Hepatocyte (in vitro differentiated cells): Measurements from ENCODE around the gene TMEM240. TPM values are rescaled to one million over a fixed set of nuclear protein-coding genes. Genes with fewer than 3 reads are reported as not detected.
"Not testable (repeated sequence)": the region's sequence is repeated elsewhere in the genome, so short reads cannot be mapped to it uniquely, and the experiment has no call there.

Experiments
- DNase-seq: peaks from one replicate; pipeline ENCODE4 v3.0.0-alpha.2; 2016; ENCODE audit warnings: low spot score
- H2AFZ ChIP-seq: fragments of 200-600 bp; sonication (generic); 2 replicates; pipeline ENCODE4 v1.6.0; 2016; ENCODE audit warnings: antibody characterized with exemption, mild to moderate bottlenecking
- H3K27ac ChIP-seq: fragments of 200-600 bp; sonication (generic); 2 replicates; pipeline ENCODE4 v1.5.1; 2016; ENCODE audit warnings: mild to moderate bottlenecking
- H3K27me3 ChIP-seq: fragments of 200-600 bp; sonication (generic); 2 replicates; pipeline ENCODE4 v1.6.1; 2016
- H3K36me3 ChIP-seq: fragments of 200-600 bp; sonication (generic); replicated peaks from 2 replicates; pipeline ENCODE4 v1.5.1; 2016; ENCODE audit warnings: low read depth; ENCODE audit not compliant: insufficient read depth
- H3K4me1 ChIP-seq: fragments of 200-600 bp; sonication (generic); 2 replicates; pipeline ENCODE4 v1.5.1; 2016; ENCODE audit warnings: mild to moderate bottlenecking, moderate library complexity; ENCODE audit not compliant: insufficient read depth
- H3K4me2 ChIP-seq: fragments of 200-600 bp; sonication (generic); 2 replicates; pipeline ENCODE4 v1.6.0; 2016
- H3K4me3 ChIP-seq: fragments of 200-600 bp; sonication (generic); 2 replicates; pipeline ENCODE4 v1.5.1; 2016; ENCODE audit warnings: mild to moderate bottlenecking
- H3K79me2 ChIP-seq: fragments of 200-600 bp; sonication (generic); 2 replicates; pipeline ENCODE4 v1.6.0; 2017; ENCODE audit warnings: mild to moderate bottlenecking
- H3K9me2 ChIP-seq: fragments of 200-600 bp; sonication (generic); replicated peaks from 2 replicates; pipeline ENCODE4 v1.6.0; 2017; ENCODE audit warnings: mild to moderate bottlenecking; ENCODE audit not compliant: insufficient read depth
- H3K9me3 ChIP-seq: fragments of 200-600 bp; sonication (generic); 2 replicates; pipeline ENCODE4 v1.5.1; 2016; ENCODE audit warnings: low read depth, mild to moderate bottlenecking
- H4K20me1 ChIP-seq: fragments of 200-600 bp; sonication (generic); 2 replicates; pipeline ENCODE4 v1.6.0; 2016; ENCODE audit warnings: mild to moderate bottlenecking; ENCODE audit not compliant: insufficient read depth, poor library complexity, severe bottlenecking
- CTCF ChIP-seq: fragments of 200-600 bp; sonication (generic); IDR thresholded peaks from 2 replicates; pipeline ENCODE4 v1.5.1; 2016; ENCODE audit warnings: antibody characterized with exemption, mild to moderate bottlenecking; ENCODE audit not compliant: poor library complexity
- EZH2 ChIP-seq: fragments of 200-600 bp; sonication (generic); IDR thresholded peaks from 2 replicates; pipeline ENCODE4 v1.6.1; 2016; ENCODE audit warnings: antibody characterized with exemption, mild to moderate bottlenecking, borderline replicate concordance
- EZH2phosphoT487 ChIP-seq: fragments of 200-600 bp; sonication (generic); IDR thresholded peaks from one replicate; pipeline ENCODE4 v1.6.1; 2018; ENCODE audit warnings: antibody characterized with exemption, mild to moderate bottlenecking, low read depth, moderate library complexity; ENCODE audit not compliant: unreplicated experiment, severe bottlenecking
- WGBS: methylation state at CpG from one replicate; pipeline ENCODE4 v1.1.6; 2016; ENCODE audit warnings: low lambda C conversion rate; ENCODE audit errors: missing lambda C conversion rate; 5-methylcytosine and 5-hydroxymethylcytosine counted together
- polyA plus RNA-seq: library from polyadenylated mRNA; unstranded; fragments of >200 nt; fragmentation: Nextera tagmentation; extraction: Ambion mirVana; gene quantifications from 2 replicates; pipeline ENCODE4 v1.2.1, GENCODE V29; 2016
- total RNA-seq: library from RNA; depleted of rRNA; stranded (reverse); fragments of >200 nt; gene quantifications from 2 replicates; pipeline ENCODE4 v1.2.3, GENCODE V29; 2014

Gene TMEM240
- total and polyA plus RNA-seq, 2 experiments from 2014 or later, result 2.1 to 4.3 TPM

GRCh38 chr1:1489231-1489630 is 51.2 kb downstream of the TMEM240 start:
- TF ChIP-seq EZH2 (no peak), EZH2phosphoT487 (no peak), CTCF (no peak)
- H3K4me2 ChIP-seq, result no peak overlapping the region
- H3K27ac ChIP-seq, result no peak overlapping the region
- no peaks in the 10 kb centered on the region for H3K4me1 ChIP-seq
- H3K9me3 ChIP-seq, result no peaks in the 10 kb centered on the region
- H3K36me3 ChIP-seq, result no peaks in the 10 kb centered on the region
- DNase-seq, result no peak
- 98% methylated on average over 16 of the region's 16 CpGs for whole genome bisulfite sequencing
- H3K4me3 ChIP-seq, result no peak overlapping the region
- H2AFZ ChIP-seq, result no peak overlapping the region
- no peaks in the 10 kb centered on the region for H3K9me2 ChIP-seq
- H4K20me1 ChIP-seq, result no peaks in the 10 kb centered on the region
- no peaks in the 10 kb centered on the region for H3K27me3 ChIP-seq
- H3K79me2 ChIP-seq, result no peaks in the 10 kb centered on the region

- H3K27ac ChIP-seq, result no peak overlapping the region
- H2AFZ ChIP-seq, result no peak overlapping the region
- no peaks in the 10 kb centered on the region for H3K27me3 ChIP-seq
- H3K79me2 ChIP-seq, result no peaks in the 10 kb centered on the region
- WGBS, result 100% methylated on average over 17 of the region's 18 CpGs
- H3K9me2 ChIP-seq, result no peaks in the 10 kb centered on the region
- H3K36me3 ChIP-seq, result no peaks in the 10 kb centered on the region
- H3K4me1 ChIP-seq, result no peaks in the 10 kb centered on the region
- TF ChIP-seq EZH2phosphoT487 (no peak), EZH2 (no peak), CTCF (no peak)
- H3K4me2 ChIP-seq, result no peak overlapping the region
- no peak for DNase-seq
- no peaks in the 10 kb centered on the region for H4K20me1 ChIP-seq
- H3K4me3 ChIP-seq, result no peak overlapping the region
- H3K9me3 ChIP-seq, result no peaks in the 10 kb centered on the region
Observed at GRCh38 chr1:1487701-1488100, 52.7 kb downstream of the TMEM240 start.

- not testable (repeated sequence) for H3K79me2 ChIP-seq, H2AFZ ChIP-seq, H3K36me3 ChIP-seq, H3K27me3 ChIP-seq, H3K4me2 ChIP-seq, H3K9me2 ChIP-seq, H3K27ac ChIP-seq, DNase-seq, H3K4me1 ChIP-seq, H4K20me1 ChIP-seq, H3K4me3 ChIP-seq, H3K9me3 ChIP-seq
- 98% methylated on average over 29 of the region's 31 CpGs for WGBS
Observed at GRCh38 chr1:1485755-1486317, 54.6 kb downstream of the TMEM240 start.

GRCh38 chr1:1484976-1485750 is 55.3 kb downstream of the TMEM240 start:
- not testable (repeated sequence) for H3K9me2 ChIP-seq, H3K27ac ChIP-seq, H3K4me2 ChIP-seq, H3K4me1 ChIP-seq, H3K36me3 ChIP-seq, H4K20me1 ChIP-seq, H3K27me3 ChIP-seq, H3K9me3 ChIP-seq, DNase-seq, H3K4me3 ChIP-seq, H2AFZ ChIP-seq, H3K79me2 ChIP-seq
- 97% methylated on average over 40 of the region's 46 CpGs for WGBS

Other genes starting within 250 kb of the TMEM240 start
- 50.9 and 56.0 TPM in 2 replicates for gene ACAP3, start 232.7 kb downstream of the TMEM240 start, total RNA-seq
- gene ACAP3, start 232.7 kb downstream of the TMEM240 start, polyA plus RNA-seq, result 87.1 and 108 TPM in 2 replicates
- 27.7 and 36.2 TPM in 2 replicates for gene PUSL1, start 232.0 kb downstream of the TMEM240 start, total RNA-seq
- gene PUSL1, start 232.0 kb downstream of the TMEM240 start, polyA plus RNA-seq, result 27.4 and 37.2 TPM in 2 replicates
- gene INTS11, start 216.0 kb downstream of the TMEM240 start, total RNA-seq, result 72.1 and 80.6 TPM in 2 replicates
- 73.7 and 80.4 TPM in 2 replicates for gene INTS11, start 216.0 kb downstream of the TMEM240 start, polyA plus RNA-seq
- gene CPTP, start 215.8 kb downstream of the TMEM240 start, total RNA-seq, result 12.8 and 22.9 TPM in 2 replicates
- 43.2 and 45.6 TPM in 2 replicates for gene CPTP, start 215.8 kb downstream of the TMEM240 start, polyA plus RNA-seq
- gene TAS1R3, start 209.3 kb downstream of the TMEM240 start, total RNA-seq, result 0.17 TPM in 1 of 2 replicates, not detected in the other
- gene TAS1R3, start 209.3 kb downstream of the TMEM240 start, polyA plus RNA-seq, result 0.42 and 1.0 TPM in 2 replicates
- gene DVL1, start 191.2 kb downstream of the TMEM240 start, total RNA-seq, result 58.0 and 61.6 TPM in 2 replicates
- 49.1 and 50.5 TPM in 2 replicates for gene DVL1, start 191.2 kb downstream of the TMEM240 start, polyA plus RNA-seq
- gene MXRA8, start 182.1 kb downstream of the TMEM240 start, total RNA-seq, result 138 and 155 TPM in 2 replicates
- gene MXRA8, start 182.1 kb downstream of the TMEM240 start, polyA plus RNA-seq, result 242 and 261 TPM in 2 replicates
- 92.9 and 105 TPM in 2 replicates for gene AURKAIP1, start 165.4 kb downstream of the TMEM240 start, total RNA-seq
- gene AURKAIP1, start 165.4 kb downstream of the TMEM240 start, polyA plus RNA-seq, result 238 and 246 TPM in 2 replicates
- 151 and 166 TPM in 2 replicates for gene CCNL2, start 141.3 kb downstream of the TMEM240 start, total RNA-seq
- gene CCNL2, start 141.3 kb downstream of the TMEM240 start, polyA plus RNA-seq, result 284 and 364 TPM in 2 replicates
- gene MRPL20, start 133.3 kb downstream of the TMEM240 start, total RNA-seq, result 107 and 115 TPM in 2 replicates
- gene MRPL20, start 133.3 kb downstream of the TMEM240 start, polyA plus RNA-seq, result 176 and 193 TPM in 2 replicates
- 2.1 and 6.5 TPM in 2 replicates for gene ANKRD65, start 119.3 kb downstream of the TMEM240 start, total RNA-seq
- gene ANKRD65, start 119.3 kb downstream of the TMEM240 start, polyA plus RNA-seq, result 5.5 and 7.3 TPM in 2 replicates
- gene VWA1, start 104.9 kb downstream of the TMEM240 start, total RNA-seq, result 37.7 and 38.1 TPM in 2 replicates
- gene VWA1, start 104.9 kb downstream of the TMEM240 start, polyA plus RNA-seq, result 114 and 131 TPM in 2 replicates
- 0.10 TPM in 1 of 2 replicates, not detected in the other for gene ATAD3C, start 90.9 kb downstream of the TMEM240 start, total RNA-seq
- gene ATAD3C, start 90.9 kb downstream of the TMEM240 start, polyA plus RNA-seq, result 0.99 and 1.2 TPM in 2 replicates
- gene ATAD3B, start 68.9 kb downstream of the TMEM240 start, total RNA-seq, result 11.4 and 13.4 TPM in 2 replicates
- gene ATAD3B, start 68.9 kb downstream of the TMEM240 start, polyA plus RNA-seq, result 33.2 and 40.5 TPM in 2 replicates
- 15.5 and 16.7 TPM in 2 replicates for gene ATAD3A, start 28.5 kb downstream of the TMEM240 start, total RNA-seq
- 46.7 and 49.4 TPM in 2 replicates for gene ATAD3A, start 28.5 kb downstream of the TMEM240 start, polyA plus RNA-seq
- 75.7 and 85.0 TPM in 2 replicates for gene SSU72, start 34.2 kb upstream of the TMEM240 start, total RNA-seq
- 192 and 203 TPM in 2 replicates for gene SSU72, start 34.2 kb upstream of the TMEM240 start, polyA plus RNA-seq
- 0.96 and 2.1 TPM in 2 replicates for gene FNDC10, start 59.5 kb upstream of the TMEM240 start, total RNA-seq
- gene FNDC10, start 59.5 kb upstream of the TMEM240 start, polyA plus RNA-seq, result 6.0 and 8.8 TPM in 2 replicates
- 34.8 and 47.5 TPM in 2 replicates for gene MIB2, start 74.9 kb upstream of the TMEM240 start, total RNA-seq
- gene MIB2, start 74.9 kb upstream of the TMEM240 start, polyA plus RNA-seq, result 75.3 and 121 TPM in 2 replicates
- 48.0 and 73.4 TPM in 2 replicates for gene MMP23B, start 91.5 kb upstream of the TMEM240 start, total RNA-seq
- gene MMP23B, start 91.5 kb upstream of the TMEM240 start, polyA plus RNA-seq, result 136 and 184 TPM in 2 replicates
- 7.5 and 10.1 TPM in 2 replicates for gene CDK11B, start 118.4 kb upstream of the TMEM240 start, total RNA-seq
- 15.3 and 21.3 TPM in 2 replicates for gene CDK11B, start 118.4 kb upstream of the TMEM240 start, polyA plus RNA-seq
- gene SLC35E2B, start 152.2 kb upstream of the TMEM240 start, total RNA-seq, result 46.7 and 48.2 TPM in 2 replicates
- 27.5 and 29.2 TPM in 2 replicates for gene SLC35E2B, start 152.2 kb upstream of the TMEM240 start, polyA plus RNA-seq
- gene CDK11A, start 183.7 kb upstream of the TMEM240 start, total RNA-seq, result 9.2 and 19.5 TPM in 2 replicates
- gene CDK11A, start 183.7 kb upstream of the TMEM240 start, polyA plus RNA-seq, result 30.9 and 41.6 TPM in 2 replicates
- 46.9 and 67.5 TPM in 2 replicates for gene NADK, start 237.8 kb upstream of the TMEM240 start, total RNA-seq
- gene NADK, start 237.8 kb upstream of the TMEM240 start, polyA plus RNA-seq, result 57.3 and 68.2 TPM in 2 replicates